Activated CD4-positive, alpha-beta T cell treated with anti-CD3 and anti-CD28 coated beads for 24 hours (primary cell): Measurements from ENCODE around the gene PDE3A.

ENCODE experiments used
- DNase-seq, 2 donors: peaks; one replicate each; pipeline ENCODE4 v3.0.0-alpha.2; 2020; ENCODE audit warnings: low read depth in 2 of 2

PDE3A gene

DNA sequence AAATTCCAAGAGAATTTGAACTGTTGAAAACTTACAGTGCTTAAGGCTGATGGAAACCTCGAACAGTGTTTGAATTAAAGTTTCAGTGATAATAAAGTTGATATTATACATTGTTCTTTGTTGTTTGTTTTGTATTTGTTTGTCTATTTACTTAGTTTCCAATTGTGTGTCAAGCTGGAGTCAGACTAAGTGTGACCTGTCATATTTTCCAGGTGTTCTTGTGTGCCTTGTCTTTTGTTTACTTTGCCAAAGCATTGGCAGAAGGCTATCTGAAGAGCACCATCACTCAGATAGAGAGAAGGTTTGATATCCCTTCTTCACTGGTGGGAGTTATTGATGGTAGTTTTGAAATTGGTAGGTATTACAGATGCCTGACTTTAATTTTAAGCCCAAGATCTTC lies 332.8 kb downstream of the PDE3A start:
- no peak for DNase-seq

- no peak for DNase-seq
These were observed 336.5 kb downstream of the PDE3A start for GRCh38 chr12:20704860-20705259.

- no peak for DNase-seq
These were observed 343.5 kb downstream of the PDE3A start for GRCh38 chr12:20711846-20712245.

- no peak for DNase-seq
These were observed 347.7 kb downstream of the PDE3A start for GRCh38 chr12:20716037-20716436.

- no peak for DNase-seq
These were observed 348.6 kb downstream of the PDE3A start for GRCh38 chr12:20716985-20717384.

DNA sequence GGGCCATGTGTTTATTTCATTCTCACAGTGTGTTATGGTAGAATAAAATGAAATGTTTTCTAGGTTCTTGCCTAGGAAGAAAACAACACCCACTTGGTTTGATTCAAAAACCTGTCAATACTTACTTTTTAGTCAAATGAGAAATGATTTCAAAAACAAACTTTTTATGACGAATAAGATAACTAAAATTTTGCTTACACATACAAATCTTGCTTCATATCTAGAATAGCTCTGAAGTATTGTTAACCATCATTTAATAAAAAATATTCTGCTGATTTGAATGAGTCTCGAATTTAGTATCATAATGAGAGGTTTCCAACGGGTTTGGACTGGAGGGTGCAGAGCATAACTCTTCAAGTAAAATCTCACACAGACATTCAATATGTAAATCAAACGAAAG lies 350.0 kb downstream of the PDE3A start:
- DNase-seq: no peak

- DNase-seq: no peak
These were observed 353.8 kb downstream of the PDE3A start for GRCh38 chr12:20722142-20722541.

DNA sequence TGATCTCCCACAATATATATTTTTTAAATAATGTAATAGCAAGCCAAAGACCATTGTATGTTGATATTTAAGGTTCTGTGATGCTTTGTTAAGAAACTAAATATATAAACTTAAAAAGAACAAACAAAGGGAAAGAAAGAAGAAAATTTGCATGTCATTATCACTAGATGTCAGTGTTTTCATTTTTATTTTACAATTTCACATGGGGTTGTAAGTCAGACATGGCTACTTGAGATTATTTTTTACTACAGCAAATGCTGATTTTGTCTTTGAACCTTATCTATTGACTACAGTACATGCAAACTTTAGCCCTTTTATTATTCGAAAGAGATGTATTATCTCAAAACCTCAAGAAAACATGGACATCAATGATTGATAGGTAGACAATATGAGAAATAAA lies 362.9 kb downstream of the PDE3A start:
- DNase-seq: no peak
